GM18526 (cell line): ENCODE data around the gene LORICRIN.

Experiments used
- POLR2A ChIP-seq: IDR thresholded peaks from 3 replicates; pipeline ENCODE4 v1.6.1; 2011; ENCODE audit not compliant: insufficient read length; ENCODE audit errors: extremely low read depth

The LORICRIN gene, protein sequence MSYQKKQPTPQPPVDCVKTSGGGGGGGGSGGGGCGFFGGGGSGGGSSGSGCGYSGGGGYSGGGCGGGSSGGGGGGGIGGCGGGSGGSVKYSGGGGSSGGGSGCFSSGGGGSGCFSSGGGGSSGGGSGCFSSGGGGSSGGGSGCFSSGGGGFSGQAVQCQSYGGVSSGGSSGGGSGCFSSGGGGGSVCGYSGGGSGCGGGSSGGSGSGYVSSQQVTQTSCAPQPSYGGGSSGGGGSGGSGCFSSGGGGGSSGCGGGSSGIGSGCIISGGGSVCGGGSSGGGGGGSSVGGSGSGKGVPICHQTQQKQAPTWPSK

DNA sequence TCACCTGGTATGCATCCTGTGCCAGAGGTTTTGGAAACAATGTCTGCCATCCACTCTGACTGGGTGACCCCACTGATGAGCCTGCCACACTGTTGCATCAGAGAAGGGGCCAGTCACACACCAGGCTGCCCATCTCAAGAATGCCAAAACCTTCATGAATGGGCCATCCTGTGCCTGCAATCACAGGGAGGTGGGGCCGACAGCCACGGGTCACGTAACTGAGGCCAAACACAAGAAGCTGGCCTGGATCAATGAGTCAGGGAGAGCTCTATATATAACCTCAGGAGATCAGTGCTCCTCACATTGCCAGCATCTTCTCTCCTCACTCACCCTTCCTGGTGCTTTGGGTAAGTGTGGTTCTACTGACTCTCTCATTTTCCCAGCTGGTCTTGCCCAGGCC lies at the start of gene LORICRIN:
LORICRIN (plus strand) TSS at position 301 of the 400 bp plus-strand sequence. CDS start 1,263 bp downstream, outside the sequence.
- TF ChIP-seq POLR2A, result no peak

DNA sequence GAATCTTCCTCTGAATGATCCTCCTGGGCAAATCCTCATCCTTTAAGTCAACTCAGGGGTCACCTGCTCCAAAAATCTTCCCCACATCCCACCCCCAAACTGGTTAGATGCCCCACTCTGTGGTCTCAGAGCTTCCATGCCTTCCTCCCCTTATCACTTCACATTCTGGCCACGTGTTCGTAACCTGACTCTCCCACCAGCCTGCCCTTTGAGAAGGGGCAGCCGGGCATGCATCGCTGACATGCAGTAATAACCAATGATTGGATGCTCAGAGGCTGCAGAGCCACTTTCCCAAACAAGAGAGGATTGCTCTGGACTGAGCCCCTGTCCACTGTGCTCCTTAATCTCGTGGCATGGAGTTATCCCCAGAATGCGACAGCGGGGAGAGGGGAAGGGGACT lies 49.3 kb upstream of the LORICRIN start:
- no peak for TF ChIP-seq POLR2A

DNA sequence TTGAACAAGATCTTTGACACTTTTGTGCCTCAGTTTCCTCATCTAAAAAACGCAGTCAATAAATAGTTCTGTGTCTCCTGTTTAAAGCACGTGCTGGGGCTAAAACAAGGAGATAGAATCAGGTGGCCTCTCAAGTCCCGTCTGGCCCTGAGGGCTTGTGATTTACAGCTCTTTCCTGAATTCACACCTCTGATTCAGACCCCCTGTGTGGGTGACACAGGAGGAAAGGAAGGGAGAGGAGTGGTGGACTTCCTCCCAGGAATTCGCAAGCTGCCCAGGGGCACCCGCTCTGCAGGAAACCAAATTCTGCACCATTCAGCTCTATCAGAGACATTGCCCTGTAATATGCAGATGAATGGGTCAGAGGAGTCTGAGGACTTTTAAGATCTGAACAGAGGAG lies 47.3 kb upstream of the LORICRIN start:
- TF ChIP-seq POLR2A, result no peak

DNA sequence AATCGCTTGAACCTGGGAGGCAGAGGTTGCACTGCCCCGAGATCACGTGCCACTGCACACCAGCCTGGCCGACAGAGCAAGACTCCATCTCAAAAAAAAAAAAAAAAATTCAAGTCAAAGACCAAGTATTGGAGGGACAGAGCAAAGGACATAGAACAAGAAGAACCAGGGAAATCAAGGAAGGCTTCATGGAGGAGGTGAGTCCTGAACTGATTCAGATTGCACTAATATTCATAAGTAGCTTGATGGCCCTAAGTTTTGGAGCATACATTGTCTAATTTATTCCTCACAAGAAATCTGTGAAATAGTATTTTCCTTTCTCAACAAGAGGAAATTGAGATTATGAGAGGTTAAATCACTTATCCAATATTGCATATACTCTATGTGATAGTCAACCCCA lies 46.0 kb upstream of the LORICRIN start:
- no peak for TF ChIP-seq POLR2A

DNA sequence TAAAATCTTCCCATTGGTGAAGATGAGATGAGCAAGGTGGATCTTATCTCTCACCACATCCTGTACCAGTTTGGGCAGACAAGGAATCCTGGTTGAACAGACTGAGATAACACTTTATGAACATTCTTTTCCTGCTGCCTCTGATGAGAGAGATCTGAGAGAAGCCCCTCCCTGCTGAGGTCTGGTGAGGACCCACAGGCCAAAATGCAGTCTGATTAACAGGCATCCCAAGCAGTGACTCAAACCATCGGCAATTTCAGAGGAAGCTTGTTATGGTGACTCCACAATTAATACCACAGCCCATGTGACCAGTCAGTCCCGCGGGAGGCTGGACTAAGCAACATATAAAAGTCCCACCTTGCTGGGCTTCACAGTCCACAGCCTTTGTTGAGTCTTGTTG lies 42.3 kb upstream of the LORICRIN start, which contains the start of gene PRR9:
PRR9 (plus strand) TSS at position 373 of the 400 bp plus-strand sequence. CDS start 561 bp downstream, outside the sequence.
- no peak for TF ChIP-seq POLR2A

GRCh38 chr1:153217744-153218416 lies 41.6 kb upstream of the LORICRIN start:
- no peak for TF ChIP-seq POLR2A

GRCh38 chr1:153220606-153221303 lies 38.7 kb upstream of the LORICRIN start:
- no peak for TF ChIP-seq POLR2A

DNA sequence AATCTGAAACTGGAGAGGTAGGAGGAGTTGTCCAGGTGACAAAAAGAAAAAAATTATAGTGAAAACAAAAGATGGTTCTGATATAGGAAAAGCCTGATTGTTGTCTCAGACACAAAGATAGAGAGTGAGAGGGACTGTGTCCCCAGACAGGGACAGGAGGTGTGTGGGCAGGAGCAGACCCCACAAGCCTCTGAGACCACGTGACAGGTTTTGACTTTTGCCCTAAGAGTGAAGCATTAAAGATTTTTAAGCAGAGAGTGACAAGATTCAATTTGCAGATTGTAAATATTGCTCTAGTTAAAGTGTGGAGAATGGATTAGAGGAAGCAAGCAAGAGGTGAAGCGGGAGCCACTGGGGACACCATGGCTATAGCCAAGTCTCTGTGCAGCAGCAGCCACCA lies 31.7 kb upstream of the LORICRIN start:
- no peak for TF ChIP-seq POLR2A

DNA sequence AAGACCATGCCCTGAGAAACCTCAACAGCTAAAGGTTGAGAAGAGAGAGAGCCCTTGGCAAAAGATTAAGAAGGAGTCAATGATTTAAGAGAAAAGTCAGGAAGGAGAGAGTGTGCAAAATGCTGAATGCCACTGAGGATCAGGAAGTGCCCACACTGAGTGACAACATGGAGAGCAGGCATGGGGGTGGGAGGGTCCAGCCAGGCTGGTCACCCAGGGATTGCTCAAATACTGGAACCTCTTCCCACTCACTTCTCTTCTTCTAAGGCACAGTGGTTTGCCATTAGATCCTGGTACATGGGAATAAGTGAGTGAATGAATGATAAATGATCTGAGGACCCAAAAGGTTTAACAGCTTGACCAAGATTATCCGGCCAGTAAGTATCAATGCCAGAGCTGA lies 31.0 kb upstream of the LORICRIN start:
- no peak for TF ChIP-seq POLR2A

DNA sequence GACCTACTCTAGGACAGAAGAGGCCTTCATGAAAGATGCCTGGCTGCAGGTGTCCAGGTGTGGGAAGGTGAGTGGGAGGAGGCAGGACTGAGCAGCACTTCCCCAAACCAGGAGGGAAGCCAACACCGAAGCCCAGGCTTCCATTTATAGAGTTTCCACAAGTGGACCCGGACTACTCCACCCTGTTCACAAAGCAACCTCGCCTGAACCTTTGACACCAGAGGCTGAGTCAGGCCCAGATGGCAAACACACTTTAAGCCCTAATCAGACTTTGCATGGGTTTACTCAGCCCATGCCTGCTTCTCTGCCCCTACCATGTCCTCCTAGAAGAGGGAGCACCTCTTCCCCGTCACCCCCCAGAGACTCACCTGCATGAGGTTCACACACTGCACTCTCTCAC lies 28.1 kb upstream of the LORICRIN start:
- no peak for TF ChIP-seq POLR2A

DNA sequence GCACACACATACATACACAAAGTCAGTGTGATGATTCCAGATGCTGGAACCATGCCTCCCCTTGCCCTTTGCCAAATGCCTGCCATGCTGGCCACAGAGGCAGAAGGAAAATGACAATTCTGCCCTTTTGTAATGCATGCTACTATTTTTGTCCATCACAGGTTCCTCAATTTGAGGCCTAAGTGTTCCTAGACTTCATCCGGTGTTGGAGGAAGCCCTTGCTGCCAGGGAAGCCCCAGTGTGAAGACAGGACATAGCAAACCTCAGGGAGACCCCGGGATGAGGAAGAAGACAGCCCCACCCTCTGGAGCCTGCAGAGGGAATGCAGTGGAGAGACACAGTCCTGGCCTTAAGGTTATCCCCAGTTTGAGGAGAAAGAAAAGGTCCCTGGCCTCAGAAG lies 27.7 kb upstream of the LORICRIN start:
- TF ChIP-seq POLR2A, result no peak

DNA sequence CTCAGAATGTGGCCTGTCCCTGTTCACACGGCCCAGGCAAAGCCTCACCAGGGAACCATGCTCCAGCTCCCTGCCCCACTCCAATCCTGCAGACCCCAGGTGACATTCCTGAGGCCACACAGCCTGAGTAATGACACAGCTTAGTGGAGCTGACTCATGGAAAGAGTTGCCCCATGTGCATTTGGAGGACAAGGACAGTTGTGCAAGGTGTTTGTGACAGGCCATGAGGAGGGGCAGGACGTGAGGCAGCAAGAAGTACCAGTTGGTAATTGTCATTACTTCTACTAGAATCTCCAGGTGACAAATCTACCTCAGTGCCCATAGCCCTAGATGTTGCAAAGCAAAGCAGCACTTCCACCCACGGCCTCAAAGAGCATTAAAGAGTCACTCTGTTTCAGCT lies 26.9 kb upstream of the LORICRIN start:
- no peak for TF ChIP-seq POLR2A

DNA sequence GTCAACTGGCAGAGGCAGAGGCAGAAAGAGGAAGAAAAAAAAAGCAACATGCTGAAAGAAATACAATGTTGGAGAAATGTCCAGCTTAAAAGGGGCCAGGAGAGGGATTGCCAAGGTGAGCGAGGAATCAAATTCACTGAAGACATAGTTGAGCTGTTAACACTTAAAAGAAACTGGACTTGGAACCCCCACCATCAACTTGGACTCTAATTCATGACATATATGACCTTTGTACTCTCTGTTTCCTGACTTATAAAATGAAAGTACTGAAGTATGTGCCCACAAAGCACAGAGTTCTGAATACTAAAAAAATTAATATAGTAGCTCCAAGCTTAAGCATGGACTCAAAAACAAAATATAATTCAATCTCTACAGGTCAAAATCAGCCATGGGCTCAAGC lies 26.0 kb upstream of the LORICRIN start:
- TF ChIP-seq POLR2A, result no peak

- no peak for TF ChIP-seq POLR2A
These were observed 21.0 kb upstream of the LORICRIN start for GRCh38 chr1:153238527-153238926.

- TF ChIP-seq POLR2A, result no peak
These were observed 17.3 kb upstream of the LORICRIN start for GRCh38 chr1:153242160-153242559.

DNA sequence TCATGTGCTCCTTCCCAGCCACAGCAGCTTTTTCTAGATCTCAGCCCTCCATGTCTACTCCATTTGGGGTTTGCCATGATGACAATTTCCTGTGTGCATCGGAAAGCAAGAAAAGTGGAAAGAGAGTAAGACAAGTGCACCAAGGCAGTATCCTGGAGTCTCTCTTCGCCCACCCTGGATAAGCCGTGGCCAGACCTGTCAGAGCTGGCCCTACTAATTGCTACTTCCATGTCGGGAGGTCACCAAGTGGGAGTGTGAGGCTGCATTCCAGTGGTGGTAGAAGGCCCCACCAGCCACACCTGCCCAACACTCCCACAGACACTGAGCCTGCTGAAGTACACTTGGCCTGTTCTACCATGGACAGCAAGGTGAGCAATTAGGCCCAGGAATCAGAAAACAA lies 14.0 kb upstream of the LORICRIN start:
- TF ChIP-seq POLR2A, result no peak
